Measurements from ENCODE around the gene PITPNC1.
"Not testable (repeated sequence)": the region's sequence is repeated elsewhere in the genome, so short reads cannot be mapped to it uniquely, and the experiment has no call there.

The PITPNC1 gene

GRCh38 chr17:67717624-67718324 is 340.7 kb downstream of the PITPNC1 start, which contains the start of gene NOL11:
NOL11 (plus strand) TSS chr17:67717936; CDS start chr17:67717948, 12 bp downstream.
- H3K4me1 ChIP-seq (ENCODE audit: insufficient read depth, insufficient read length): no peaks in the 10 kb centered on the region
- H3K36me3 ChIP-seq (ENCODE audit: insufficient read depth, insufficient read length, low read length): peaks cover 40% of the 10 kb centered on the region
- peak within 1 kb of the TSS; percentile 99 for H3K4me3 ChIP-seq (ENCODE audit: insufficient read length, low read depth)
- H3K9ac ChIP-seq (ENCODE audit: insufficient read length, low read depth): peak within 1 kb of the TSS; percentile 95
- H3K27me3 ChIP-seq (ENCODE audit: insufficient read depth, insufficient read length): no peaks in the 10 kb centered on the region
- TF ChIP-seq YY1 (IDR thresholded peaks at IDR 0.05; ENCODE audit: insufficient read depth, insufficient read length) (peak; percentile 86), ZNF274 (IDR thresholded peaks at IDR 0.05; ENCODE audit: low read depth, low read length) (no peak), SUZ12 (IDR thresholded peaks at IDR 0.05; ENCODE audit: extremely low read depth, insufficient read depth, insufficient read length) (no peak)
- H3K9me3 ChIP-seq (ENCODE audit: insufficient read depth, low read length): peaks cover 6% of the 10 kb centered on the region
- DNase-seq (ENCODE audit: low read depth, low spot score): peak; percentile 97

- Histone ChIP-seq H3K9me3 (ENCODE audit: insufficient read depth, low read length) (peaks cover under 1% of the 10 kb centered on the region; the same call in 1 of the 2 replicates), H3K4me3 (ENCODE audit: insufficient read length, low read depth) (peak overlapping the region; percentile 99), H3K9ac (ENCODE audit: insufficient read length, low read depth) (peak overlapping the region; percentile 95), H3K4me1 (ENCODE audit: insufficient read depth, insufficient read length) (no peaks in the 10 kb centered on the region), H3K36me3 (ENCODE audit: insufficient read depth, insufficient read length, low read length) (peaks cover 44% of the 10 kb centered on the region), H3K27me3 (ENCODE audit: insufficient read depth, insufficient read length) (no peaks in the 10 kb centered on the region)
- DNase-seq (ENCODE audit: low read depth, low spot score): peak; percentile 2
- TF ChIP-seq YY1 (IDR thresholded peaks at IDR 0.05; ENCODE audit: insufficient read depth, insufficient read length) (no peak), SUZ12 (IDR thresholded peaks at IDR 0.05; ENCODE audit: extremely low read depth, insufficient read depth, insufficient read length) (no peak), ZNF274 (IDR thresholded peaks at IDR 0.05; ENCODE audit: low read depth, low read length) (no peak)
These were observed 341.4 kb downstream of the PITPNC1 start for GRCh38 chr17:67718325-67718941.

GRCh38 chr17:67725373-67725791 is 348.3 kb downstream of the PITPNC1 start:
- Histone ChIP-seq H3K27me3 (ENCODE audit: insufficient read depth, insufficient read length) (no peaks in the 10 kb centered on the region), H3K4me1 (ENCODE audit: insufficient read depth, insufficient read length) (no peaks in the 10 kb centered on the region), H3K9me3 (ENCODE audit: insufficient read depth, low read length) (peaks cover 8% of the 10 kb centered on the region; the same call in 1 of the 2 replicates), H3K4me3 (ENCODE audit: insufficient read length, low read depth) (no peak overlapping the region), H3K9ac (ENCODE audit: insufficient read length, low read depth) (no peak overlapping the region), H3K36me3 (ENCODE audit: insufficient read depth, insufficient read length, low read length) (peaks cover 92% of the 10 kb centered on the region)
- TF ChIP-seq ZNF274 (IDR thresholded peaks at IDR 0.05; ENCODE audit: low read depth, low read length) (no peak), YY1 (IDR thresholded peaks at IDR 0.05; ENCODE audit: insufficient read depth, insufficient read length) (no peak), SUZ12 (IDR thresholded peaks at IDR 0.05; ENCODE audit: extremely low read depth, insufficient read depth, insufficient read length) (no peak)
- no peak for DNase-seq (ENCODE audit: low read depth, low spot score)

DNA sequence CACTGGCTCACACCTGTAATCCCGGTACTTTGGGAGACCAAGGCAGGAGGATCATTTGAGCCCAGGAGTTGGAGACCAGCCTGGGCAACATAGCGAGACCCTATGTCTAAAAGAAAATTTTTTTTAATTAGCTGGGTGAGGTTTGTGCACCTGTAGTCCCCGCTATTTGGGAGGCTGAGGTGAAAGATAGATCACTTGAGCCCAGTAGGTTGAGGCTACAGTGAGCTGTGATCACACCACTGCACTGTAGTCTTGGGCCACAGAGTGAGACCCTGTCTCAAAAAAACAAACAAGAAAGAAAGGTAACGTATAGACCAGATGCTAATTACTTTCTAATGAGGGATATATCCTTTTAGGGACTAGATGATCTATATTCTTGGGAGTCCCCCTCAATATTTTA is 348.7 kb downstream of the PITPNC1 start:
- no peak overlapping the region for H3K4me3 ChIP-seq (ENCODE audit: insufficient read length, low read depth)
- DNase-seq (ENCODE audit: low read depth, low spot score): no peak
- no peaks in the 10 kb centered on the region for H3K4me1 ChIP-seq (ENCODE audit: insufficient read depth, insufficient read length)
- no peak for TF ChIP-seq YY1 (IDR thresholded peaks at IDR 0.05; ENCODE audit: insufficient read depth, insufficient read length)
- no peak for TF ChIP-seq SUZ12 (IDR thresholded peaks at IDR 0.05; ENCODE audit: extremely low read depth, insufficient read depth, insufficient read length)
- no peak for TF ChIP-seq ZNF274 (IDR thresholded peaks at IDR 0.05; ENCODE audit: low read depth, low read length)
- no peaks in the 10 kb centered on the region for H3K27me3 ChIP-seq (ENCODE audit: insufficient read depth, insufficient read length)
- peaks cover 92% of the 10 kb centered on the region for H3K36me3 ChIP-seq (ENCODE audit: insufficient read depth, insufficient read length, low read length)
- H3K9me3 ChIP-seq (ENCODE audit: insufficient read depth, low read length): peaks cover 8% of the 10 kb centered on the region; the same call in 1 of the 2 replicates
- H3K9ac ChIP-seq (ENCODE audit: insufficient read length, low read depth): no peak overlapping the region

DNA sequence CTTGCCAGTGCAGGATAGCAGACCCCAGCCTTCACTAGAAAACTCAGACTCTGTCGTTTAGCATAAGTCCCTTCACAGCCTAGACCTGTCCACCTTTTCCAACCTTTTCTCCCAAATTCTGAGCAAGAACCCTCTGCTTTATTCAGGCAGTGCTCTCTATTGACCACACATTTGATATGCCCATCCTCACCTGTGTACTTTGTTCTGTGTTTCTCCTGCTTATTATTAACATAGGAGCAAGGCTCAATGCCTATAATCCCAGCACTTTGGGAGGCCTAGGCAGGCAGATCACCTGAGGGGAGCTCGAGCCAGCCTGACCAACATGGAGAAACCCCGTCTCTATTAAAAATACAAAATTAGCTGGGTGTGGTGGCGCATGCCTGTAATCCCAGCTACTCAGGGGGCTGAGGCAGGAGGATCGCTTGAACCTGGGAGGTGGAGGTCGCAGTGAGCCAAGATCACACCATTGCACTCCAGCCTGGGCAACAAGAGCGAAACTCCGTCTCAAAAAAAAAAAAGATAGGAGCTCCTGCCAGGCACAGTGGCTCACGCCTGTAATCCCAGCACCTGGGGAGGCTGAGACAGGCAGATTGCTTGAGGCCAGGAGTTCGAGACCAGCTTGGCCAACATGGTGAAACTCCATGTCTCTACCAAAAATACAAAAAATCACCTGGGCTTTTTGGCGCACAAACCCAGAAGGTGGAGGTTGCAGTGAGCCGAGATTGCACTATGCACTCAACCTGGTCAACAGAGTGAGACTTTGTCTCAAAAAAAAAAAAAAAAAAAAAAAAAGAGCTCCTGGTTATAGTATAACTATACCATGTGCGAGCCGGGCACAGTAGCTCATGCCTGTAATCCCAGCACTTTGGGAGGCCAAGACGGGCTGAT is 350.3 kb downstream of the PITPNC1 start:
- not testable (repeated sequence) for H3K9me3 ChIP-seq (ENCODE audit: insufficient read depth, low read length); H3K9ac ChIP-seq (ENCODE audit: insufficient read length, low read depth); H3K27me3 ChIP-seq (ENCODE audit: insufficient read depth, insufficient read length); H3K4me1 ChIP-seq (ENCODE audit: insufficient read depth, insufficient read length); DNase-seq (ENCODE audit: low read depth, low spot score); H3K4me3 ChIP-seq (ENCODE audit: insufficient read length, low read depth)
- H3K36me3 ChIP-seq (ENCODE audit: insufficient read depth, insufficient read length, low read length): peaks cover 89% of the 10 kb centered on the region

GRCh38 chr17:67729903-67730302 is 352.8 kb downstream of the PITPNC1 start:
- no peak for DNase-seq (ENCODE audit: low read depth, low spot score)
- Histone ChIP-seq H3K9me3 (ENCODE audit: insufficient read depth, low read length) (peaks cover 8% of the 10 kb centered on the region; the same call in 1 of the 2 replicates), H3K36me3 (ENCODE audit: insufficient read depth, insufficient read length, low read length) (peaks cover 90% of the 10 kb centered on the region), H3K4me1 (ENCODE audit: insufficient read depth, insufficient read length) (no peaks in the 10 kb centered on the region), H3K9ac (ENCODE audit: insufficient read length, low read depth) (no peak overlapping the region), H3K27me3 (ENCODE audit: insufficient read depth, insufficient read length) (no peaks in the 10 kb centered on the region), H3K4me3 (ENCODE audit: insufficient read length, low read depth) (no peak overlapping the region)
- TF ChIP-seq YY1 (IDR thresholded peaks at IDR 0.05; ENCODE audit: insufficient read depth, insufficient read length) (no peak), SUZ12 (IDR thresholded peaks at IDR 0.05; ENCODE audit: extremely low read depth, insufficient read depth, insufficient read length) (no peak), ZNF274 (IDR thresholded peaks at IDR 0.05; ENCODE audit: low read depth, low read length) (no peak)

DNA sequence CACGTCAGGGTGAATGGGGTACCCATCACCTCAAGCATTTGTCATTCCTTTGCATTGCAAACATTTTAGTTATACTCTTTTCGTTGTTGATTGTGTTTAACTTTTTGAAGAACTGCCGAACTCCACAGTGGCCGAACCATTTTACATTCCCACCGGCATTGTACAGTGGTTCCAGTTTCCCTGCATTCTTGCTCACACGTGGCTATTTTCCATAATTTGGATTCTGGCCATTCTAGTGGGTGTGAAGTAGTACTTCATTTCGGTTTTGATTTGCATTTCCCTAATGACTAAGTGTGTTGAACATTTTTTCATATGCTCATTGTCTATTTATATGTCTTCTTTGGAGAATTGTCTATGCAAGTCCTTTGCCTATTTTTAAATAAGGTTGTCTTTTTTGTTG is 353.6 kb downstream of the PITPNC1 start:
- TF ChIP-seq SUZ12 (IDR thresholded peaks at IDR 0.05; ENCODE audit: extremely low read depth, insufficient read depth, insufficient read length) (no peak), YY1 (IDR thresholded peaks at IDR 0.05; ENCODE audit: insufficient read depth, insufficient read length) (no peak), ZNF274 (IDR thresholded peaks at IDR 0.05; ENCODE audit: low read depth, low read length) (no peak)
- DNase-seq (ENCODE audit: low read depth, low spot score): no peak
- H3K36me3 ChIP-seq (ENCODE audit: insufficient read depth, insufficient read length, low read length): peaks cover 90% of the 10 kb centered on the region
- no peaks in the 10 kb centered on the region for H3K27me3 ChIP-seq (ENCODE audit: insufficient read depth, insufficient read length)
- no peaks in the 10 kb centered on the region for H3K4me1 ChIP-seq (ENCODE audit: insufficient read depth, insufficient read length)
- H3K9me3 ChIP-seq (ENCODE audit: insufficient read depth, low read length): peaks cover 8% of the 10 kb centered on the region; the same call in 1 of the 2 replicates
- H3K4me3 ChIP-seq (ENCODE audit: insufficient read length, low read depth): no peak overlapping the region
- H3K9ac ChIP-seq (ENCODE audit: insufficient read length, low read depth): no peak overlapping the region
